ENCODE data around the gene APEH. TPM values are rescaled to one million over a fixed set of nuclear protein-coding genes. Genes with fewer than 3 reads are reported as not detected.

APEH gene
- total and polyA plus RNA-seq, 2 of the 13 experiments (the other 11 are each of a cell fraction or from before 2014, with no cell fraction given): 116 to 130 TPM

DNA sequence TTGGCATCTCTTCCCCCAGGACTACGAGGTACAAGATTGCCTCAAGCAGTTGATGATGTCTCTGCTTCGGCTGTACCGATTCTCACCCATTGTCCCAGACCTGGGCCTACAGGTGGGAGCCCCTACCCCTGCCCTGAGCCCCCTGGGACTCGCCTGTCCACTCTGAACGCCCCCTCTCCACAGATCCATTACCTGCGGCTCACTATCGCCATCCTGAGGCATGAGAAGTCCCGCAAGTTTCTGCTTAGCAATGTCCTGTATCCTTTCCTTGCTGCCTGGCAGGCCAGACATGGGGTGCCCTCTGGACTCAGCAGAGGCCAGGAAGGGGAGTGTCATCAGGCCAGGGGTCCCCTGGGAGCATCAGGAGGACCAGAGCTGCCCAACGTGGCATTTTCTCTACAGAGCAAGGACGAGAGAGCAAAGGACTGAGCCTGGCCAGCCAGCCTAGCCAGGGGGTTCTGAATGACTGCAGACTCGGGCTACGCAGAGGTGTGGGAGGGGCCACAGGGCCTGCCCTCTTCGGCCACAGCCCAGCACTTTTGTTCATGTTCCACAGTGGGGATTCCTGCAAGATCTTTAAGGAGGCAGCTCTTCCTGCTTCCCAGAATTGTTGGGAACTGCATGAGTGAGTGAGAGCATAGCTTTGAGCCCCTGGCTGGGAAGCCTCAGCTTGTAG lies 26.4 kb downstream of the APEH start:
- Histone ChIP-seq H3K36me3 (replicated peaks in 1 of 2; ENCODE audit: control insufficient read depth in 1 of 2, insufficient read depth in 2 of 2, low read length in 2 of 2) (peaks cover 40 to 76% of the 10 kb centered on the region in 2 experiments), H3K27ac (ENCODE audit: extremely low read length, insufficient read depth, low read length) (no peak overlapping the region), H3K79me2 (ENCODE audit: insufficient read depth, low read length) (no peaks in the 10 kb centered on the region), H2AFZ (ENCODE audit: low read length) (no peak overlapping the region), H3K4me2 (ENCODE audit: low read depth, low read length) (no peak overlapping the region), H4K20me1 (ENCODE audit: insufficient read depth, low read length) (no peaks in the 10 kb centered on the region), H3K9me3 (ENCODE audit: low read length) (no peaks in the 10 kb centered on the region), H3K27me3 (ENCODE audit: control insufficient read depth in 1 of 2, insufficient read depth in 2 of 2, low read length in 2 of 2) (no peaks in the 10 kb centered on the region), H3K9ac (ENCODE audit: insufficient read depth, low read depth, low read length) (no peak overlapping the region), H3K4me1 (ENCODE audit: insufficient read depth, low read length) (no peaks in the 10 kb centered on the region), H3K4me3 (replicated peaks in 1 of 3; ENCODE audit: insufficient read depth in 1 of 3, low read depth in 2 of 3, low read length in 3 of 3) (no peak overlapping the region)
- DNase-seq (ENCODE audit: low spot score) (no peak), FAIRE-seq (no peak), ATAC-seq (no peak)
- TF ChIP-seq, protein P1, sequence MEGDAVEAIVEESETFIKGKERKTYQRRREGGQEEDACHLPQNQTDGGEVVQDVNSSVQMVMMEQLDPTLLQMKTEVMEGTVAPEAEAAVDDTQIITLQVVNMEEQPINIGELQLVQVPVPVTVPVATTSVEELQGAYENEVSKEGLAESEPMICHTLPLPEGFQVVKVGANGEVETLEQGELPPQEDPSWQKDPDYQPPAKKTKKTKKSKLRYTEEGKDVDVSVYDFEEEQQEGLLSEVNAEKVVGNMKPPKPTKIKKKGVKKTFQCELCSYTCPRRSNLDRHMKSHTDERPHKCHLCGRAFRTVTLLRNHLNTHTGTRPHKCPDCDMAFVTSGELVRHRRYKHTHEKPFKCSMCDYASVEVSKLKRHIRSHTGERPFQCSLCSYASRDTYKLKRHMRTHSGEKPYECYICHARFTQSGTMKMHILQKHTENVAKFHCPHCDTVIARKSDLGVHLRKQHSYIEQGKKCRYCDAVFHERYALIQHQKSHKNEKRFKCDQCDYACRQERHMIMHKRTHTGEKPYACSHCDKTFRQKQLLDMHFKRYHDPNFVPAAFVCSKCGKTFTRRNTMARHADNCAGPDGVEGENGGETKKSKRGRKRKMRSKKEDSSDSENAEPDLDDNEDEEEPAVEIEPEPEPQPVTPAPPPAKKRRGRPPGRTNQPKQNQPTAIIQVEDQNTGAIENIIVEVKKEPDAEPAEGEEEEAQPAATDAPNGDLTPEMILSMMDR (CRISPR knock-in tag; IDR thresholded peaks at IDR 0.05): peak; percentile 24
- no peak for TF ChIP-seq ZNF7 (CRISPR knock-in tag; IDR thresholded peaks at IDR 0.05)
- ChIA-PET CTCF (ENCODE audit: low intra/inter-chr PET ratio, low total read pairs) (no interaction called here), POLR2A (interaction anchor here (0.9 kb wide), 1 partner anchor 12 kb away, joined by 3 read pairs; no protein-coding TSS in a partner anchor)
- in situ Hi-C loops (cut with HindIII; ENCODE audit: extremely low pct_ligation_motif_present, low pct_unique_long_range_greater_than_20kb) (loop anchor here (5.0 kb wide), 2 partner anchors 137 to 207 kb away; no protein-coding TSS in a partner anchor), intact Hi-C loops (cut with micrococcal nuclease; ENCODE audit: unreplicated experiment) (no loop called here)
- no TSS peak for BruUV-seq (replicated peaks)
- WGBS (ENCODE audit: low lambda C conversion rate): 98% methylated on average over 12 of the region's 13 CpGs

DNA sequence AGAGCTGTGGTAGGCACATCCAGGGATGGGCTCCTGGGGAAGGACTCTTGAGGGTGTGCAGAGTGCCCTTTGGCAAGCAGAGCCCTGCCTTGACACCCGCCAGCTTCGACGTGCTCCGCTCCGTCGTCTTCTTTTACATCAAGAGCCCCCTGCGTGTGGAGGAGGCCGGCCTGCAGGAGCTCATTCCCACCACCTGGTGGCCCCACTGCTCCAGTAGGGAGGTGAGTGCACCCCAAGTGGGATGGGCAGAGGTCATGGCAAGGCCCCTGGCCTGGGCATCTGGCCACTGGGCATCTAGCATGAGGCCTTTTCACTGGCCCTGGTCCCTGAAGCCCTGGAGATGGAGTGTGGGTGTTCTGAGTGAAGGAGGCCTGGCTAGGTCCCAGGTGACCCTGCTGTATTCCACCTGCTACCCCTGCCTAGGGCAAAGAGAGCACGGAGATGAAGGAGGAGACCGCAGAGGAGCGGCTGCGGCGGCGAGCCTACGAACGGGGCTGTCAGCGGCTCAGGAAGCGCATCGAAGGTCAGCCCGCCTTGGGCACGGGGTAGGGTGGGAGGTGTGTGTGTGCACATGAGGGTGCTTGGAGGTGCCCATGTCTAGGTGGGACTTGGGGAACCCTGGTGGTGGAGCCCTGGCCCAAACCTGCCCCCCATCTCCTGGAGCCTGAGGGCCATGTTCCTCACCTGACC lies 27.4 kb downstream of the APEH start:
- H3K4me3 ChIP-seq (replicated peaks in 1 of 3; ENCODE audit: insufficient read depth in 1 of 3, low read depth in 2 of 3, low read length in 3 of 3): no peak overlapping the region
- H3K4me1 ChIP-seq (ENCODE audit: insufficient read depth, low read length): no peaks in the 10 kb centered on the region
- H3K9ac ChIP-seq (ENCODE audit: insufficient read depth, low read depth, low read length): no peak overlapping the region
- intact Hi-C loops (cut with micrococcal nuclease; ENCODE audit: unreplicated experiment) (loop anchor here (2.0 kb wide), 1 partner anchor 205 kb away; no protein-coding TSS in a partner anchor), in situ Hi-C loops (cut with HindIII; ENCODE audit: extremely low pct_ligation_motif_present, low pct_unique_long_range_greater_than_20kb) (loop anchor here (5.0 kb wide), 2 partner anchors 136 to 206 kb away; no protein-coding TSS in a partner anchor)
- no peak overlapping the region for H3K27ac ChIP-seq (ENCODE audit: extremely low read length, insufficient read depth, low read length)
- 95% methylated on average over 20 of the region's 21 CpGs for WGBS (ENCODE audit: low lambda C conversion rate)
- H3K79me2 ChIP-seq (ENCODE audit: insufficient read depth, low read length): no peaks in the 10 kb centered on the region
- H3K4me2 ChIP-seq (ENCODE audit: low read depth, low read length): no peak overlapping the region
- H3K9me3 ChIP-seq (ENCODE audit: low read length): no peaks in the 10 kb centered on the region
- BruUV-seq (replicated peaks): no TSS peak
- H3K27me3 ChIP-seq (ENCODE audit: control insufficient read depth in 1 of 2, insufficient read depth in 2 of 2, low read length in 2 of 2): no peaks in the 10 kb centered on the region; a peak in 1 of 5 replicates
- H4K20me1 ChIP-seq (ENCODE audit: insufficient read depth, low read length): no peaks in the 10 kb centered on the region
- peaks cover 45 to 84% of the 10 kb centered on the region in 2 experiments for H3K36me3 ChIP-seq (replicated peaks in 1 of 2; ENCODE audit: control insufficient read depth in 1 of 2, insufficient read depth in 2 of 2, low read length in 2 of 2)
- POLR2A ChIA-PET: interaction anchor here (0.9 kb wide), 1 partner anchor 13 kb away, joined by 3 read pairs; no protein-coding TSS in a partner anchor
- CTCF ChIA-PET (ENCODE audit: low intra/inter-chr PET ratio, low total read pairs): no interaction called here
- DNase-seq (ENCODE audit: low spot score) (peak; percentile 24), FAIRE-seq (no peak), ATAC-seq (peak; percentile 45)
- no peak overlapping the region for H2AFZ ChIP-seq (ENCODE audit: low read length)
- TF ChIP-seq, protein P2, sequence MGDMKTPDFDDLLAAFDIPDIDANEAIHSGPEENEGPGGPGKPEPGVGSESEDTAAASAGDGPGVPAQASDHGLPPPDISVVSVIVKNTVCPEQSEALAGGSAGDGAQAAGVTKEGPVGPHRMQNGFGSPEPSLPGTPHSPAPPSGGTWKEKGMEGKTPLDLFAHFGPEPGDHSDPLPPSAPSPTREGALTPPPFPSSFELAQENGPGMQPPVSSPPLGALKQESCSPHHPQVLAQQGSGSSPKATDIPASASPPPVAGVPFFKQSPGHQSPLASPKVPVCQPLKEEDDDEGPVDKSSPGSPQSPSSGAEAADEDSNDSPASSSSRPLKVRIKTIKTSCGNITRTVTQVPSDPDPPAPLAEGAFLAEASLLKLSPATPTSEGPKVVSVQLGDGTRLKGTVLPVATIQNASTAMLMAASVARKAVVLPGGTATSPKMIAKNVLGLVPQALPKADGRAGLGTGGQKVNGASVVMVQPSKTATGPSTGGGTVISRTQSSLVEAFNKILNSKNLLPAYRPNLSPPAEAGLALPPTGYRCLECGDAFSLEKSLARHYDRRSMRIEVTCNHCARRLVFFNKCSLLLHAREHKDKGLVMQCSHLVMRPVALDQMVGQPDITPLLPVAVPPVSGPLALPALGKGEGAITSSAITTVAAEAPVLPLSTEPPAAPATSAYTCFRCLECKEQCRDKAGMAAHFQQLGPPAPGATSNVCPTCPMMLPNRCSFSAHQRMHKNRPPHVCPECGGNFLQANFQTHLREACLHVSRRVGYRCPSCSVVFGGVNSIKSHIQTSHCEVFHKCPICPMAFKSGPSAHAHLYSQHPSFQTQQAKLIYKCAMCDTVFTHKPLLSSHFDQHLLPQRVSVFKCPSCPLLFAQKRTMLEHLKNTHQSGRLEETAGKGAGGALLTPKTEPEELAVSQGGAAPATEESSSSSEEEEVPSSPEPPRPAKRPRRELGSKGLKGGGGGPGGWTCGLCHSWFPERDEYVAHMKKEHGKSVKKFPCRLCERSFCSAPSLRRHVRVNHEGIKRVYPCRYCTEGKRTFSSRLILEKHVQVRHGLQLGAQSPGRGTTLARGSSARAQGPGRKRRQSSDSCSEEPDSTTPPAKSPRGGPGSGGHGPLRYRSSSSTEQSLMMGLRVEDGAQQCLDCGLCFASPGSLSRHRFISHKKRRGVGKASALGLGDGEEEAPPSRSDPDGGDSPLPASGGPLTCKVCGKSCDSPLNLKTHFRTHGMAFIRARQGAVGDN (CRISPR knock-in tag; IDR thresholded peaks at IDR 0.05): peak; percentile 33; the same call in 1 of the 2 replicates
- TF ChIP-seq HNRNPH1 (optimal IDR thresholded peaks at IDR 0.05; ENCODE audit: low read depth, low read length) (no peak), ZNF180 (CRISPR knock-in tag; IDR thresholded peaks at IDR 0.05; ENCODE audit: borderline replicate concordance, low read depth) (no peak), HNRNPL (IDR thresholded peaks at IDR 0.05; ENCODE audit: low read depth, low read length) (peak; percentile 75), NFE2 (CRISPR knock-in tag; IDR thresholded peaks at IDR 0.05) (no peak), RAD21 (CRISPR knock-in tag; IDR thresholded peaks at IDR 0.05) (peak; percentile 21; the same call in 1 of the 2 replicates), NKX3-1 (CRISPR knock-in tag; IDR thresholded peaks at IDR 0.05) (no peak), SP1 (IDR thresholded peaks at IDR 0.05) (no peak), SP1 (CRISPR knock-in tag; IDR thresholded peaks at IDR 0.05) (no peak)
